Measurements from ENCODE around the gene GAREM1.

DNA sequence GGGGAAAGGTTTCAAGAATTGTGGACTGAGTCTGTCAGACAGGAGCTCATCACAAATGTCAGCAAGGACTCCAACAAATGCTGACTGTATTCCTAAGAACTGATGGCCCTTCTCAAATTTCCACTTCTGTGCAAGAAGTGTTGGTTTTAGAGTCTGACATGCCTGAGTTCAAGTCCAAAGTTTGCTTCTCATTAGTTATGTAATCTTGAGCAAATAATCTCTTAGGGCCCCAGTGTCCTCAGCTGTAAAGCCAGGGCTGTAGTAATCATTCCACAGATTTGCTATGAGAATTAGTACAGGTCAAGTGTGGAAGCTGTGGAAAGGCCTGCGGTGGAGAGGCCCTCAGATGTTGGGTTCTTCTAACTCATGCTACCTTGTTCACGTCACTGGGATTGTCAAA, 257.0 kb downstream of the GAREM1 start:
- no peak for TF ChIP-seq POLR2A (IDR thresholded peaks at IDR 0.05)
- TF ChIP-seq, protein P1, sequence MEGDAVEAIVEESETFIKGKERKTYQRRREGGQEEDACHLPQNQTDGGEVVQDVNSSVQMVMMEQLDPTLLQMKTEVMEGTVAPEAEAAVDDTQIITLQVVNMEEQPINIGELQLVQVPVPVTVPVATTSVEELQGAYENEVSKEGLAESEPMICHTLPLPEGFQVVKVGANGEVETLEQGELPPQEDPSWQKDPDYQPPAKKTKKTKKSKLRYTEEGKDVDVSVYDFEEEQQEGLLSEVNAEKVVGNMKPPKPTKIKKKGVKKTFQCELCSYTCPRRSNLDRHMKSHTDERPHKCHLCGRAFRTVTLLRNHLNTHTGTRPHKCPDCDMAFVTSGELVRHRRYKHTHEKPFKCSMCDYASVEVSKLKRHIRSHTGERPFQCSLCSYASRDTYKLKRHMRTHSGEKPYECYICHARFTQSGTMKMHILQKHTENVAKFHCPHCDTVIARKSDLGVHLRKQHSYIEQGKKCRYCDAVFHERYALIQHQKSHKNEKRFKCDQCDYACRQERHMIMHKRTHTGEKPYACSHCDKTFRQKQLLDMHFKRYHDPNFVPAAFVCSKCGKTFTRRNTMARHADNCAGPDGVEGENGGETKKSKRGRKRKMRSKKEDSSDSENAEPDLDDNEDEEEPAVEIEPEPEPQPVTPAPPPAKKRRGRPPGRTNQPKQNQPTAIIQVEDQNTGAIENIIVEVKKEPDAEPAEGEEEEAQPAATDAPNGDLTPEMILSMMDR (IDR thresholded peaks at IDR 0.05) = no peak

Measured in Peyer's patch (tissue), 4 donors.